ENCODE results near the gene VPS37D.

- TF ChIP-seq TEAD4 (CRISPR knock-in tag; IDR thresholded peaks at IDR 0.05) (no peak), ZNF425 (CRISPR knock-in tag; conservative IDR thresholded peaks at IDR 0.05) (no peak)
Observed at GRCh38 chr7:73707045-73707631, 39.5 kb downstream of the VPS37D start.

Data from WTC11 (cell line).